Heart right ventricle (tissue), 16 donors: Measurements from ENCODE around the gene IPO4. TPM values are rescaled to one million over a fixed set of nuclear protein-coding genes. Genes with fewer than 3 reads are reported as not detected.

Experiments
- ATAC-seq, 8 donors: fragments of 200-7000 bp; cut with Tn5 transposase; one replicate each; pipeline ENCODE4 v1.9.1; 2020; ENCODE audit warnings: mild to moderate bottlenecking in 8 of 8, moderate library complexity in 8 of 8, moderate number of reproducible peaks in 1 of 8
- DNase-seq, 2 donors: peaks; one replicate each; pipeline ENCODE4 v3.0.0-alpha.2; 2020
- H3K27ac ChIP-seq, 10 donors: fragments of 200-600 bp; sonication (generic) in 2 of 10; one replicate each; pipeline versions ENCODE4 v1.5.0 to v1.8.0; 2020 to 2022; ENCODE audit warnings: mild to moderate bottlenecking in 3 of 10
- H3K27me3 ChIP-seq, 7 donors: fragments of 200-600 bp; one replicate each; pipeline ENCODE4 v1.8.0; 2021 to 2022; ENCODE audit warnings: mild to moderate bottlenecking in 2 of 7
- H3K36me3 ChIP-seq, 9 donors: fragments of 200-600 bp; sonication (generic) in 1 of 9; one replicate each; pipeline versions ENCODE4 v1.5.0 to v1.8.0; 2020 to 2022; ENCODE audit warnings: mild to moderate bottlenecking in 2 of 9
- H3K4me1 ChIP-seq, 9 donors: fragments of 200-600 bp; sonication (generic) in 1 of 9; one replicate each; pipeline versions ENCODE4 v1.5.0 to v1.8.0; 2020 to 2022; ENCODE audit warnings: mild to moderate bottlenecking in 4 of 9
- H3K4me3 ChIP-seq, 10 donors: fragments of 200-600 bp; sonication (generic) in 2 of 10; one replicate each; pipeline versions ENCODE4 v1.5.0 to v1.8.0; 2020 to 2022; ENCODE audit warnings: mild to moderate bottlenecking in 7 of 10, moderate library complexity in 2 of 10
- H3K9me3 ChIP-seq, 11 donors: fragments of 200-600 bp in 10 of 11; sonication (generic) in 2 of 11; one replicate each; pipeline versions ENCODE4 v1.5.0 to v1.8.0; 2013 to 2022; ENCODE audit warnings: mild to moderate bottlenecking in 2 of 11, control low read depth in 1 of 11, moderate library complexity in 1 of 11
- CTCF ChIP-seq, 9 donors: fragments of 200-600 bp; sonication (generic) in 2 of 9; IDR thresholded peaks; one replicate each; pipeline versions ENCODE4 v1.5.0 to v1.8.0; 2021 to 2022; ENCODE audit warnings: antibody characterized with exemption in 9 of 9, mild to moderate bottlenecking in 5 of 9, moderate library complexity in 1 of 9
- WGBS, 2 donors: extraction: QIAGEN DNeasy Blood & Tissue Kit; methylation state at CpG; one replicate each; pipeline ENCODE4 v1.1.7; 2013; ENCODE audit warnings: inconsistent platforms in 1 of 2; 5-methylcytosine and 5-hydroxymethylcytosine counted together
- intact Hi-C, 10 donors: fragments of 100-400 bp; cut with DNase I; formaldehyde crosslinking; loops; one replicate each; pipeline versions ENCODE4 v1.11.1 to v1.14.2; 2022
- polyA plus RNA-seq, 2 donors: library from polyadenylated mRNA; stranded (reverse); fragments of 200-250 nt; gene quantifications; one replicate each; pipeline ENCODE4 v1.2.3, GENCODE V29; 2013
- total RNA-seq, 10 donors: library from RNA; stranded (reverse); fragmentation: NEBNext Ultra II Directional in 3 of 10; extraction: Animal tissue kit (Norgen Biotek cat#: 25700) in 3 of 10; gene quantifications; one replicate each; pipeline versions ENCODE4 v1.2.1 to v1.2.4, GENCODE V29; 2021 to 2023
- donor health status: Arrhythmogenic right ventricular cardiomyopathy.
- donor health status: ischemic (EF 13 %, LVEDD 7.1; RV severe dilation, severe dysfunction).
- donor health status: healthy with polysubstance abuse.
- donor health status: DM: no; HTN: yes; CAD: no.
- donor health status: DM: no; HTN: no; CAD: no.
- donor health status: ischemic (EF 25% LVEDD 6.9; RV normal size, moderate dysfunction).
- donor health status: ischemic (EF 25% LVEDD 5.7; RV mildly dilated, moderate dysfunction).
- donor health status: healthy.
- donor health status: DM: yes; HTN: yes; CAD: no.
- donor health status: Ischemic cardiomyopathy.
- donor health status: ischemic (EF 35%, LVEDD 5.7; RV mildly dilated, moderate dysfunction).
- donor health status: nonischemic (EF 11% LVEDD 7.7; RV severe dilation, severe dysfunction).
- donor health status: DM: yes; HTN: yes; CAD: no.
- donor health status: PGD.
- donor health status: ischemic (EF 29% LVEDD 5.4; RV normal size, mild dysfunction).
- donor health status: nonischemic (EF 23%, LVEDD 6.1; RV moderate dilation, normal function).

Gene IPO4
- total and polyA plus RNA-seq, 12 donors = 4.4 to 23.8 (median 12.6) TPM

- DNase-seq (no peak), ATAC-seq (no peak)
- Histone ChIP-seq H3K27me3 (no peaks in the 10 kb centered on the region), H3K4me3 (peak overlapping the region; percentile 78 to 100 (median 99)), H3K36me3 (peaks cover 0 to 29% (median 20%) of the 10 kb centered on the region in 9 donors), H3K4me1 (peaks cover 11 to 69% (median 51%) of the 10 kb centered on the region in 9 donors), H3K27ac (peak overlapping the region; percentile 82 to 99 (median 96)), H3K9me3 (no peaks in the 10 kb centered on the region)
- no peak for TF ChIP-seq CTCF (IDR thresholded peaks at IDR 0.05)
- 38 to 39% methylated on average over 13 of the region's 13 CpGs for WGBS, 2 donors
- intact Hi-C loops = no loop called here
These were observed 51.7 kb downstream of the IPO4 start for GRCh38 chr14:24136684-24137528.

- H3K27me3 ChIP-seq = no peaks in the 10 kb centered on the region
- H3K36me3 ChIP-seq = peaks cover 0 to 29% (median 20%) of the 10 kb centered on the region in 9 donors
- peak within 1 kb of the TSS; percentile 78 to 100 (median 99) for H3K4me3 ChIP-seq
- peaks cover 19 to 76% (median 58%) of the 10 kb centered on the region in 9 donors for H3K4me1 ChIP-seq
- 1% methylated on average over 45 to 69 of the region's 75 CpGs for WGBS, 2 donors
- peak within 1 kb of the TSS; percentile 82 to 99 (median 96) for H3K27ac ChIP-seq
- peak in 2 of 9 donors; percentile 2 to 24 for TF ChIP-seq CTCF (IDR thresholded peaks at IDR 0.05)
- intact Hi-C loops = no loop called here
- peak; percentile 88 to 97 (median 92) for ATAC-seq
- DNase-seq = peak; percentile 93 to 96
- H3K9me3 ChIP-seq = no peaks in the 10 kb centered on the region
These were observed 52.6 kb downstream of the IPO4 start, which contains the start of gene PSME1 for GRCh38 chr14:24135834-24136683. PSME1 (plus strand) TSS chr14:24136194; CDS start chr14:24136263, 69 bp downstream.

GRCh38 chr14:24135584-24135833 lies 53.1 kb downstream of the IPO4 start:
- Histone ChIP-seq H3K36me3 (peaks cover 0 to 29% (median 20%) of the 10 kb centered on the region in 9 donors), H3K4me3 (peak overlapping the region; percentile 78 to 100 (median 99)), H3K27me3 (no peaks in the 10 kb centered on the region), H3K4me1 (peaks cover 24 to 78% (median 63%) of the 10 kb centered on the region in 9 donors), H3K27ac (peak overlapping the region; percentile 51 to 99 (median 95)), H3K9me3 (no peaks in the 10 kb centered on the region)
- intact Hi-C loops = no loop called here
- no peak for DNase-seq
- no peak for ATAC-seq
- WGBS, 2 donors = 2 to 3% methylated on average over 9 of the region's 9 CpGs
- no peak for TF ChIP-seq CTCF (IDR thresholded peaks at IDR 0.05)

- intact Hi-C loops = no loop called here
- Histone ChIP-seq H3K27ac (no peak overlapping the region), H3K4me1 (peaks cover 21 to 64% (median 50%) of the 10 kb centered on the region in 9 donors), H3K4me3 (no peak overlapping the region), H3K9me3 (no peaks in the 10 kb centered on the region), H3K36me3 (peaks cover 0 to 18% (median 11%) of the 10 kb centered on the region in 9 donors), H3K27me3 (no peaks in the 10 kb centered on the region)
- DNase-seq = no peak
- no peak for TF ChIP-seq CTCF (IDR thresholded peaks at IDR 0.05)
- 94 to 100% methylated on average over 1 of the region's 1 CpG for WGBS, 2 donors
- no peak for ATAC-seq
These were observed 54.9 kb downstream of the IPO4 start for GRCh38 chr14:24133735-24134134.
